Inflammatory macrophage treated with lipopolysaccharide for 1 hour (primary cell): Measurements from ENCODE around the gene ZNF628.

Source experiments
- DNase-seq, 2 donors: peaks; one replicate each; pipeline ENCODE4 v3.0.0-alpha.2; 2020 to 2022

The ZNF628 gene

GRCh38 chr19:55465460-55466240 is 10.8 kb upstream of the ZNF628 start:
- DNase-seq: no peak

- DNase-seq: no peak
Measured at GRCh38 chr19:55466241-55466614, 10.2 kb upstream of the ZNF628 start.

DNA sequence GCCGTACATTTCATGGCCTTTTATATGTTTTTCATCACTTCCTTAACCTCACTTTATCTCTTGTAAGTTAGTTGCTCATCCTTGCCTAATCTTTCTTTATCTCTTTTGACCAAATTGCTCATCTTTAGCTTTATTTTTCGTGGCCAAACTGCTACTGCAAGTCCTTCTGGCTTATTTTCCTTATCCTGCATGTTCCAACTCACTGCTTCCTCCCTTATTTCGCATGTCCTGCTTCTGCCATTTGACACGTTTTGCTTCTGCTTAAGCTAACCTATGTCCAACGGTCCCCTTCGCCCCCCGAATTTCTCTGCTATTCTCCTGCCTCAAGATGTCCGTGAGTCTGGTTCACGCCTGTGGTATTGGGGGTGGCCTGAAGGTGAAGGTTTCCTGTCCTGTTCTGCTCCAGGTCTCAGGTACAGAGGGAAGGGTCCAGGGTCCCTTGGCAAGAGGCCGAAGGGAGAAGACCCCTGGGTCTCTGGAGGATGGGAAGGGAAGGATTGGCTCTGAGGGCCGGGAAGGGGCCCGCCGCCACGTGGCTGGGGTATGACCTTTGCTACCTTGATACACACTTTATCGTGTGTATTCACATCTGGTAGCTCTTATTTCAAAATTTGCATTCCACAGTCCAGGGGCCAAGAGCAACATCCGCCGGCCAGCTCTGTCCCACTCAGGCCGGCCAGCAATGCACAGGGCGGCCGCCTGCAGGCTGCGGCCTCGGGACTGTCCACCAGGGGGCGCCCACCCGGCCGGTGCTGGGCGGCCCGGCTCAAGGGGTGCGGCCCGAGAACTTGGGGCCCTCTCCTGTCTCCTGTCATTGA is 9.0 kb upstream of the ZNF628 start:
- peak in 1 of 2 donors; percentile 72 for DNase-seq

- DNase-seq: no peak
Measured at GRCh38 chr19:55468054-55468393, 8.4 kb upstream of the ZNF628 start.

DNA sequence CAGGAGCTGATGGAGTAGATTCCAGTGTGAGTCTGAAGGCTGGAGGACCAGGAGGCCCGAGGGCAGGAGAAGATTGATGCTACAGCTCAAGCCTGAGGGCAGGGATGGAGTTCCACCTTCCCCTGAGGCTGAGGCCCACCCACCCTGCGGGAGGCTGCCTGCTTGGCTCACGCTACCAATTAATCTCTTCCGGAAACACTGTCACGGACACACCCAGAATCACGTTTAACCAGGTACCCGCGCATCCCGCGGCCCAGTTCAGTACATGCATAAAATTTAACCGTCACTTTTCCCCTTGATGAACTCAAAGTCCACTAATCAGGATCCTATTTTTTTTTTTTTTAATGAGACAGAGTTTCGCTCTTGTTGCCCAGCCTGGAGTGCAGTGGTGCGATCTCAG is 5.2 kb upstream of the ZNF628 start:
- DNase-seq: no peak

- no peak for DNase-seq
Measured at GRCh38 chr19:55472463-55472862, 4.0 kb upstream of the ZNF628 start.

DNA sequence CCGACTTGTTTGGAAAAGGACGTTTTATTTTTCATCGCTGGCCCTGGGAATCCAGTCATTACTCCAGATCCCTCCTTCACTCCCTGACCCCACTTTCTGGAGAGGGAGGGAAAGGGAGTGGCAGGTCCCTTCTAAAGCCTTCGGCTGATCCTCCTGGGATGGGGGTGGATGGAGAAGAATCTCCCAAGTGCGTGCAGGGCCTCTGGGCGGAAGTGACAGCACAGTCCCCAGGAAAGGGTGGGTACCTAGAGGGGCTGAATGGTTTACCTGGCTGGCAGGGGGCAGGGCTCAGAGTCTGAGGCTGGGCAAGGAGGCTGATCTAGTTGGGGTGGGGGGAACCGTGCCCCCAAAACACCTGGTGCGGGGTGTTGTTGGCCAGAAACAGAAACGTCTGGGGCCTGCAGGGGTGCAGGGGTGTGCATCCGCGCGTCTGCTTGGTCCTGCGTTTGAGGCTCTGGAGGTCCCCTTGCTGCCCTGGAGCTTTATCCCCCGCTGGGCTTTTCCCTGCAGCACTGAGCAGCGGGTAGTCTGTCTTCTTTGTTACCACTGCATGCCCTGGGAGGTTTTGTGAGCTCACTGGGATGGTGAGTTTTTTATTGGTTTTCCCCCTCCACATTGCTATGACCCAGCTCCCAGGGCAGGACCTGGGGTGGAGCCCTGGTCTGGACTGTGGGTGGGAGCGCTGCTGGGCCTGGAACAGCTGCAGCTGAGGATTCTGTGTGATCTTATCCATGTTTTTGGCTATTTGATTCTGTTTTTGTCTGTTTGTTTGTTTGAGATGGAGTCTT is 3.0 kb upstream of the ZNF628 start:
- no peak for DNase-seq

GRCh38 chr19:55474269-55475265 is 1.9 kb upstream of the ZNF628 start:
- DNase-seq: no peak

- DNase-seq: no peak
Measured at GRCh38 chr19:55477905-55478304, 1.5 kb downstream of the ZNF628 start.

DNA sequence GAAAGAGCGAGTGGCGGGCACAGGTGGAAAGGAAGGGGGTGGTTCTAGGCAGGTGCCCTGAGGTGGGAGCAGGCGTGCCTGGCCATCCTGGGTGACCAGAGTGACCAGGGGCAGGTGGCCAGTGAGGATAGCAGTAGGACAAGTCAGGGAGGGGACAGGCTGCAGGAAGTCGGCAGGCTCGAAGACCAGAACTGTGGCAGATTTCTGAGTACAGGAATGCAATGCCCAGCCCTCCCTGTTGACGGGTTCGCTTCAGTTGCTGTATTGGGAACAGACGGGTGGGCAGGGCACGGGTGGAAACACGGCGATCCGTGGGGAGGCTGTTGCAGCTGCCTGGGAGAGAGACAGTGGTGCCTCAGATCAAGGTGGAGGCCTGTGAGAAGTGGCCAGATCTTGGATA is 1.9 kb downstream of the ZNF628 start:
- no peak for DNase-seq

GRCh38 chr19:55479045-55479444 is 2.6 kb downstream of the ZNF628 start:
- DNase-seq: no peak

GRCh38 chr19:55479451-55480230 is 3.2 kb downstream of the ZNF628 start:
- no peak for DNase-seq

GRCh38 chr19:55481148-55481793 is 4.9 kb downstream of the ZNF628 start:
- DNase-seq: no peak

GRCh38 chr19:55481794-55482155 is 5.4 kb downstream of the ZNF628 start:
- no peak for DNase-seq

DNA sequence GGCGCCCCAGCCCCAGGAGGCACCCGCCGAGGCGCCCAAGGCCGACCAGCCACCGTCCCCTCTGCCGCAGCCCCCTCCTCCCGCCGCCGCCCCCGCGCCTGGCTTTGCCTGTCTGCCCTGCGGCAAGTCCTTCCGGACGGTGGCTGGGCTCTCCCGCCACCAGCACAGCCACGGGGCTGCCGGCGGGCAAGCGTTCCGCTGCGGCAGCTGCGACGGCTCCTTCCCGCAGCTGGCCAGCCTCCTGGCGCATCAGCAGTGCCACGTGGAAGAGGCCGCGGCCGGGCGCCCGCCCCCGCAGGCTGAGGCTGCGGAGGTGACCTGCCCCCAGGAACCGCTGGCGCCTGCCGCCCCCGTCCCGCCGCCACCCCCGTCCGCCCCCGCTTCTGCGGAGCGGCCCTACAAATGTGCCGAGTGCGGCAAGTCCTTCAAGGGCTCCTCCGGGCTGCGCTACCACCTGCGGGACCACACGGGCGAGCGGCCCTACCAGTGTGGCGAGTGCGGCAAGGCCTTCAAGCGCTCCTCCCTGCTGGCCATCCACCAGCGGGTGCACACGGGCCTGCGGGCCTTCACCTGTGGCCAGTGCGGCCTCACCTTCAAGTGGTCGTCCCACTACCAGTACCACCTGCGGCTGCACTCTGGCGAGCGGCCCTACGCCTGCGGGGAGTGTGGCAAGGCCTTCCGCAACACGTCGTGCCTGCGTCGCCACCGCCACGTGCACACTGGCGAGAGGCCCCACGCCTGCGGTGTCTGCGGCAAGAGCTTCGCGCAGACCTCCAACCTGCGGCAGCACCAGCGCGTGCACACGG is 5.9 kb downstream of the ZNF628 start:
- no peak for DNase-seq

DNA sequence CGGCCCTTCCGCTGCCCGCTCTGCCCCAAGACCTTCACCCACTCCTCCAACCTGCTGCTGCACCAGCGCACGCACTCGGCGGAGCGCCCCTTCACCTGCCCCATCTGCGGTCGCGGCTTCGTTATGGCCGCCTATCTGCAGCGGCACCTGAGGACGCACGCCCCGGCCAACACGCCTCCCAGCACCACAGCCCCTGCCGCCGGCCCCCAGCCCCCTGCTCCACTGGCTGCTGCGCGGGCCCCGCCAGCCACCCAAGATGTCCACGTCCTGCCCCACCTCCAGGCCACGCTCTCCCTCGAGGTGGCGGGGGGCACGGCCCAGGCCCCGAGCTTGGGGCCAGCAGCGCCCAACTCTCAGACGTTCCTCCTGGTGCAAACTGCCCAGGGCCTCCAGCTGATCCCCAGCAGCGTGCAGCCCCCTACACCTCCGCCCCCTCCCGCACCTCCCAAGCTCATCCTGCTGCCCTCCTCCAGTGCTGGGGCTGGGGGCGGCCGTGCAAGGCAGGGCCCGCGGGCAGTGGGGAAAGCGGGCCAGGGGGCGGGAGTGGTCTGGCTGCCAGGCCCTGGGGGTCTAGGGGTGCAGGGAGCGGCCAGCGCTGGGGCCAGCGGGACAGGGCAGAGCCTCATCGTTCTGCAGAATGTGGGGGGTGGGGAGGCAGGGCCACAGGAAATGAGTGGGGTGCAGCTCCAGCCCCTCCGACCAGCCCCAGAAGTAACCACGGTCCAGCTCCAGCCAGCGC is 6.7 kb downstream of the ZNF628 start:
- no peak for DNase-seq

DNA sequence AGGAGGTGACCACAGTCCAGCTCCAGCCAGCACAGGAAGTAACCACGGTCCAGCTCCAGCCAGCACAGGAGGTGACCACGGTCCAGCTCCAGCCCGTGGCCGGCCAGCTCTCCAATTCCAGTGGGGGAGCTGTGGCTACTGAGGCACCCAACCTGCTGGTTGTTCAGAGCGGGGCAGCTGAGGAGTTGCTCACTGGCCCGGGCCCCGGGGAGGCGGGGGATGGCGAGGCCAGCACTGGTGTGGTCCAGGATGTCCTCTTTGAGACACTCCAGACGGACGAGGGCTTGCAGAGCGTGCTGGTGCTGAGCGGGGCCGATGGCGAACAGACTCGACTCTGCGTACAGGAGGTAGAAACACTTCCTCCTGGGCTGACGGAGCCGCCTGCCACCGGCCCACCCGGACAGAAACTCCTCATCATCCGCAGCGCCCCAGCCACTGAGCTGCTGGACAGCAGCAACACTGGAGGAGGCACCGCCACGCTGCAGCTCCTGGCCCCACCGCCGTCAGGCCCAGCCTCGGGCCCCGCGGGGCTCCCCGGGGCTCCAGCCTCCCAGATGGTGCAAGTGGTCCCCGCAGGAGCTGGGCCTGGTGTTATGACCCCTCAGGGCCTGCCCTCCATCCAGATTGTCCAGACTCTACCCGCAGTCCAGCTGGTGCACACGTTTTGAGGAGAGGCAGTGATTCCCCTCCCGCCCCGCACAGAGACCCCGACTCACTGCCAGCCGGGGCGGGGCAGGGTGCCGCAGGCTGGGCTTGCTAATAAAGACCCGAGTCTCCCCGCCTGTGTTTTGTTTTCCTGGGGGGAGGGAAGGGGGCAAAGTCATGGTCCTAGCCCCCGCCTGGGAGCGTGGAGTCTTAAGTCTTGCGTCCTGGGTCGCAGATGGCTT is 7.5 kb downstream of the ZNF628 start:
- no peak for DNase-seq
